ENCODE data around the gene TMEM43.

Gene TMEM43

DNA sequence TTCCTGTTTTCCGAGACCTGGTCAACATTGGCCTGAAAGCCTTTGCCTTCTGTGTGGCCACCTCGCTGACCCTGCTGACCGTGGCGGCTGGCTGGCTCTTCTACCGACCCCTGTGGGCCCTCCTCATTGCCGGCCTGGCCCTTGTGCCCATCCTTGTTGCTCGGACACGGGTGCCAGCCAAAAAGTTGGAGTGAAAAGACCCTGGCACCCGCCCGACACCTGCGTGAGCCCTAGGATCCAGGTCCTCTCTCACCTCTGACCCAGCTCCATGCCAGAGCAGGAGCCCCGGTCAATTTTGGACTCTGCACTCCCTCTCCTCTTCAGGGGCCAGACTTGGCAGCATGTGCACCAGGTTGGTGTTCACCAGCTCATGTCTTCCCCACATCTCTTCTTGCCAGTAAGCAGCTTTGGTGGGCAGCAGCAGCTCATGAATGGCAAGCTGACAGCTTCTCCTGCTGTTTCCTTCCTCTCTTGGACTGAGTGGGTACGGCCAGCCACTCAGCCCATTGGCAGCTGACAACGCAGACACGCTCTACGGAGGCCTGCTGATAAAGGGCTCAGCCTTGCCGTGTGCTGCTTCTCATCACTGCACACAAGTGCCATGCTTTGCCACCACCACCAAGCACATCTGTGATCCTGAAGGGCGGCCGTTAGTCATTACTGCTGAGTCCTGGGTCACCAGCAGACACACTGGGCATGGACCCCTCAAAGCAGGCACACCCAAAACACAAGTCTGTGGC, 16.9 kb downstream of the TMEM43 start:
- peaks cover 13% of the 10 kb centered on the region for H3F3A ChIP-seq (ENCODE audit: control insufficient read depth, insufficient read depth)
- no peak overlapping the region for H3K27ac ChIP-seq (ENCODE audit: low read depth, low read length)
- no peaks in the 10 kb centered on the region for H3K9me3 ChIP-seq (ENCODE audit: control insufficient read depth, insufficient read depth, low read length)
- no peaks in the 10 kb centered on the region for H3K9me2 ChIP-seq (replicated peaks; ENCODE audit: control insufficient read depth, low read length)
- TF ChIP-seq CTCF (IDR thresholded peaks at IDR 0.05; ENCODE audit: low read depth, low read length, poor library complexity, severe bottlenecking) (no peak), EZH2phosphoT487 (IDR thresholded peaks at IDR 0.05; ENCODE audit: borderline replicate concordance, low read length) (no peak)
- H3K4me1 ChIP-seq (ENCODE audit: control insufficient read depth, low read length) = no peaks in the 10 kb centered on the region
- no peak overlapping the region for H3K4me3 ChIP-seq (ENCODE audit: low read length)
- H3K27me3 ChIP-seq (ENCODE audit: control insufficient read depth, low read length) = no peaks in the 10 kb centered on the region
- H3K4me2 ChIP-seq (ENCODE audit: low read length) = no peak overlapping the region
- H3K79me2 ChIP-seq (ENCODE audit: control insufficient read depth, low read length) = no peaks in the 10 kb centered on the region
- H3K36me3 ChIP-seq (ENCODE audit: control insufficient read depth, low read length) = peaks cover 23% of the 10 kb centered on the region
- no peaks in the 10 kb centered on the region for H4K20me1 ChIP-seq (ENCODE audit: control insufficient read depth, insufficient read depth, low read depth, low read length)

- no peaks in the 10 kb centered on the region for H3K9me3 ChIP-seq (ENCODE audit: control insufficient read depth, insufficient read depth, low read length)
- H3K27me3 ChIP-seq (ENCODE audit: control insufficient read depth, low read length) = no peaks in the 10 kb centered on the region
- H3K36me3 ChIP-seq (ENCODE audit: control insufficient read depth, low read length) = peaks cover 31% of the 10 kb centered on the region
- H3K27ac ChIP-seq (ENCODE audit: low read depth, low read length) = no peak overlapping the region
- no peaks in the 10 kb centered on the region for H4K20me1 ChIP-seq (ENCODE audit: control insufficient read depth, insufficient read depth, low read depth, low read length)
- no peak for TF ChIP-seq EZH2phosphoT487 (IDR thresholded peaks at IDR 0.05; ENCODE audit: borderline replicate concordance, low read length)
- TF ChIP-seq CTCF (IDR thresholded peaks at IDR 0.05; ENCODE audit: low read depth, low read length, poor library complexity, severe bottlenecking) = no peak
- H3K4me1 ChIP-seq (ENCODE audit: control insufficient read depth, low read length) = no peaks in the 10 kb centered on the region
- H3K4me2 ChIP-seq (ENCODE audit: low read length) = no peak overlapping the region
- H3F3A ChIP-seq (ENCODE audit: control insufficient read depth, insufficient read depth) = peaks cover 13% of the 10 kb centered on the region
- no peaks in the 10 kb centered on the region for H3K9me2 ChIP-seq (replicated peaks; ENCODE audit: control insufficient read depth, low read length)
- no peaks in the 10 kb centered on the region for H3K79me2 ChIP-seq (ENCODE audit: control insufficient read depth, low read length)
- no peak overlapping the region for H3K4me3 ChIP-seq (ENCODE audit: low read length)
Observed at GRCh38 chr3:14142567-14143270, 17.9 kb downstream of the TMEM43 start.

- Histone ChIP-seq H3K4me1 (ENCODE audit: control insufficient read depth, low read length) (no peaks in the 10 kb centered on the region), H3K4me3 (ENCODE audit: low read length) (no peak overlapping the region), H3K27me3 (ENCODE audit: control insufficient read depth, low read length) (no peaks in the 10 kb centered on the region), H3K9me3 (ENCODE audit: control insufficient read depth, insufficient read depth, low read length) (no peaks in the 10 kb centered on the region), H3K9me2 (replicated peaks; ENCODE audit: control insufficient read depth, low read length) (no peaks in the 10 kb centered on the region), H3K36me3 (ENCODE audit: control insufficient read depth, low read length) (peaks cover 38% of the 10 kb centered on the region), H3K27ac (ENCODE audit: low read depth, low read length) (no peak overlapping the region), H4K20me1 (ENCODE audit: control insufficient read depth, insufficient read depth, low read depth, low read length) (no peaks in the 10 kb centered on the region), H3F3A (ENCODE audit: control insufficient read depth, insufficient read depth) (peaks cover 13% of the 10 kb centered on the region), H3K4me2 (ENCODE audit: low read length) (no peak overlapping the region), H3K79me2 (ENCODE audit: control insufficient read depth, low read length) (no peaks in the 10 kb centered on the region)
- TF ChIP-seq EZH2phosphoT487 (IDR thresholded peaks at IDR 0.05; ENCODE audit: borderline replicate concordance, low read length) (no peak), CTCF (IDR thresholded peaks at IDR 0.05; ENCODE audit: low read depth, low read length, poor library complexity, severe bottlenecking) (no peak)
Observed at GRCh38 chr3:14143271-14144225, 18.7 kb downstream of the TMEM43 start.

Data from DOHH2 (cell line).